ENCODE data around the gene PRKCH. TPM values are rescaled to one million over a fixed set of nuclear protein-coding genes. Genes with fewer than 3 reads are reported as not detected.
A peak's percentile ranks its signal among the peaks of the same experiment; 100 is the strongest.

PRKCH gene
- total RNA-seq, 1 donor = 3.3 TPM

GRCh38 chr14:61566537-61567225 is 245.3 kb downstream of the PRKCH start:
- DNase-seq (ENCODE audit: insufficient read length, low spot score, missing footprints) = peak; percentile 92
- Histone ChIP-seq H3K36me3 (ENCODE audit: insufficient read depth, low read length) (no peaks in the 10 kb centered on the region), H3K79me2 (ENCODE audit: insufficient read depth, low read length) (peaks cover 39% of the 10 kb centered on the region), H3K4me1 (ENCODE audit: insufficient read depth, low read length) (peaks cover 97% of the 10 kb centered on the region), H3K4me3 (ENCODE audit: insufficient read depth, low read length) (no peak overlapping the region), H2AFZ (ENCODE audit: low read length) (no peak overlapping the region), H3K9me3 (ENCODE audit: low read depth, low read length) (no peaks in the 10 kb centered on the region), H3K27ac (ENCODE audit: low read depth, low read length) (peak overlapping the region; percentile 97), H3K4me2 (ENCODE audit: insufficient read depth, low read length) (peak overlapping the region; percentile 35), H4K20me1 (ENCODE audit: insufficient read depth, low read length) (no peaks in the 10 kb centered on the region), H3K27me3 (ENCODE audit: insufficient read depth, low read length) (no peaks in the 10 kb centered on the region)
- TF ChIP-seq CTCF (IDR thresholded peaks at IDR 0.05; ENCODE audit: extremely low read depth, low read depth, low read length) = no peak

- peaks cover 47% of the 10 kb centered on the region for H3K79me2 ChIP-seq (ENCODE audit: insufficient read depth, low read length)
- peak overlapping the region; percentile 2 for H2AFZ ChIP-seq (ENCODE audit: low read length)
- H3K9me3 ChIP-seq (ENCODE audit: low read depth, low read length) = no peaks in the 10 kb centered on the region
- H3K36me3 ChIP-seq (ENCODE audit: insufficient read depth, low read length) = no peaks in the 10 kb centered on the region
- H4K20me1 ChIP-seq (ENCODE audit: insufficient read depth, low read length) = no peaks in the 10 kb centered on the region
- no peak overlapping the region for H3K4me2 ChIP-seq (ENCODE audit: insufficient read depth, low read length)
- peaks cover 97% of the 10 kb centered on the region for H3K4me1 ChIP-seq (ENCODE audit: insufficient read depth, low read length)
- peak; percentile 75 for DNase-seq (ENCODE audit: insufficient read length, low spot score, missing footprints)
- H3K4me3 ChIP-seq (ENCODE audit: insufficient read depth, low read length) = no peak overlapping the region
- peak overlapping the region; percentile 97 for H3K27ac ChIP-seq (ENCODE audit: low read depth, low read length)
- H3K27me3 ChIP-seq (ENCODE audit: insufficient read depth, low read length) = no peaks in the 10 kb centered on the region
- no peak for TF ChIP-seq CTCF (IDR thresholded peaks at IDR 0.05; ENCODE audit: extremely low read depth, low read depth, low read length)
These were observed 246.6 kb downstream of the PRKCH start for GRCh38 chr14:61567838-61568571.

- H3K9me3 ChIP-seq (ENCODE audit: low read depth, low read length) = no peaks in the 10 kb centered on the region
- no peak overlapping the region for H3K4me3 ChIP-seq (ENCODE audit: insufficient read depth, low read length)
- H3K27me3 ChIP-seq (ENCODE audit: insufficient read depth, low read length) = no peaks in the 10 kb centered on the region
- H3K79me2 ChIP-seq (ENCODE audit: insufficient read depth, low read length) = peaks cover 41% of the 10 kb centered on the region
- H3K36me3 ChIP-seq (ENCODE audit: insufficient read depth, low read length) = no peaks in the 10 kb centered on the region
- H3K4me2 ChIP-seq (ENCODE audit: insufficient read depth, low read length) = no peak overlapping the region
- H4K20me1 ChIP-seq (ENCODE audit: insufficient read depth, low read length) = no peaks in the 10 kb centered on the region
- DNase-seq (ENCODE audit: insufficient read length, low spot score, missing footprints) = no peak
- H3K27ac ChIP-seq (ENCODE audit: low read depth, low read length) = peak overlapping the region; percentile 97
- no peak overlapping the region for H2AFZ ChIP-seq (ENCODE audit: low read length)
- TF ChIP-seq CTCF (IDR thresholded peaks at IDR 0.05; ENCODE audit: extremely low read depth, low read depth, low read length) = no peak
- peaks cover 97% of the 10 kb centered on the region for H3K4me1 ChIP-seq (ENCODE audit: insufficient read depth, low read length)
These were observed 247.2 kb downstream of the PRKCH start for GRCh38 chr14:61568572-61569011.

- H3K4me1 ChIP-seq (ENCODE audit: insufficient read depth, low read length) = peaks cover 97% of the 10 kb centered on the region
- H3K79me2 ChIP-seq (ENCODE audit: insufficient read depth, low read length) = peaks cover 34% of the 10 kb centered on the region
- no peak for TF ChIP-seq CTCF (IDR thresholded peaks at IDR 0.05; ENCODE audit: extremely low read depth, low read depth, low read length)
- no peaks in the 10 kb centered on the region for H3K9me3 ChIP-seq (ENCODE audit: low read depth, low read length)
- H3K4me3 ChIP-seq (ENCODE audit: insufficient read depth, low read length) = peak overlapping the region; percentile 14
- peak; percentile 80 for DNase-seq (ENCODE audit: insufficient read length, low spot score, missing footprints)
- H3K27ac ChIP-seq (ENCODE audit: low read depth, low read length) = peak overlapping the region; percentile 97
- no peaks in the 10 kb centered on the region for H3K27me3 ChIP-seq (ENCODE audit: insufficient read depth, low read length)
- H3K4me2 ChIP-seq (ENCODE audit: insufficient read depth, low read length) = peak overlapping the region; percentile 73
- no peak overlapping the region for H2AFZ ChIP-seq (ENCODE audit: low read length)
- no peaks in the 10 kb centered on the region for H3K36me3 ChIP-seq (ENCODE audit: insufficient read depth, low read length)
- H4K20me1 ChIP-seq (ENCODE audit: insufficient read depth, low read length) = no peaks in the 10 kb centered on the region
These were observed 247.9 kb downstream of the PRKCH start for GRCh38 chr14:61569308-61569707.
